GM12891 (cell line): ENCODE results near the gene IRF8.

Experiments used
- POLR2A ChIP-seq: IDR thresholded peaks from 2 replicates; pipeline ENCODE4 v1.6.1; 2011; ENCODE audit warnings: low read depth, low read length, control low read depth
- POLR2AphosphoS5 ChIP-seq: IDR thresholded peaks from 2 replicates; pipeline ENCODE4 v1.6.1; 2011; ENCODE audit warnings: low read depth, low read length, control low read depth
- SPI1 ChIP-seq: IDR thresholded peaks from 2 replicates; pipeline ENCODE4 v1.6.1; 2011; ENCODE audit warnings: low read depth, low read length, control low read depth

DNA sequence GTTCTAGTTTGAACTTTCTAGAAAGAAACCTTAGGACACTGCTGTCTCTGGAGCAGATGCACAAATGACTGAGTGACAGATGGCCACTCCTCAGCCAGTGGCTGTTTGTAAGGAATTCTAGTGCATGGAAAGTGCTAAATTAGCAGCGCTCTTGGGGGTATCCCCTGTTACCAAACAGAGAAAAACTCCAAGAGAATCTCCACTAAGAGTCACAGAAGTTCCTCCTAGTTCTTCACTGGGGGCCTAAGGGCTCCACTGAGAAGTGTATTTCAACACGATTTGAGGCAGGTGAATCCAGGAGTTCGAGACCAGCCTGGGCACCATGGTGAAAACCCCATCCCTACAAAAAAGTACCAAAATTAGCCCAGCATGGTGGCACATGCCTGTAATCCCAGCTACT lies 18.1 kb upstream of the IRF8 start:
- TF ChIP-seq POLR2A (no peak), POLR2AphosphoS5 (no peak), SPI1 (no peak)
